OCI-LY1 (cell line): ENCODE measurements around the gene GPD2.

ENCODE experiments used
- EZH2 ChIP-seq: fragments of 200-600 bp; sonication (generic), shearing (Covaris generic); IDR thresholded peaks from 2 replicates; pipeline ENCODE4 v1.8.0; 2017; ENCODE audit warnings: borderline replicate concordance, mixed run types, mild to moderate bottlenecking, antibody characterized with exemption, low read length, moderate library complexity, mixed read lengths
- TF ChIP-seq, protein P1 (sequence below): fragments of 200-600 bp; sonication (generic), shearing (Covaris generic); IDR thresholded peaks from 2 replicates; pipeline ENCODE4 v1.5.1; 2017; ENCODE audit warnings: mild to moderate bottlenecking, antibody characterized with exemption, low read length, moderate library complexity, mixed read lengths

- TF ChIP-seq, protein P1, sequence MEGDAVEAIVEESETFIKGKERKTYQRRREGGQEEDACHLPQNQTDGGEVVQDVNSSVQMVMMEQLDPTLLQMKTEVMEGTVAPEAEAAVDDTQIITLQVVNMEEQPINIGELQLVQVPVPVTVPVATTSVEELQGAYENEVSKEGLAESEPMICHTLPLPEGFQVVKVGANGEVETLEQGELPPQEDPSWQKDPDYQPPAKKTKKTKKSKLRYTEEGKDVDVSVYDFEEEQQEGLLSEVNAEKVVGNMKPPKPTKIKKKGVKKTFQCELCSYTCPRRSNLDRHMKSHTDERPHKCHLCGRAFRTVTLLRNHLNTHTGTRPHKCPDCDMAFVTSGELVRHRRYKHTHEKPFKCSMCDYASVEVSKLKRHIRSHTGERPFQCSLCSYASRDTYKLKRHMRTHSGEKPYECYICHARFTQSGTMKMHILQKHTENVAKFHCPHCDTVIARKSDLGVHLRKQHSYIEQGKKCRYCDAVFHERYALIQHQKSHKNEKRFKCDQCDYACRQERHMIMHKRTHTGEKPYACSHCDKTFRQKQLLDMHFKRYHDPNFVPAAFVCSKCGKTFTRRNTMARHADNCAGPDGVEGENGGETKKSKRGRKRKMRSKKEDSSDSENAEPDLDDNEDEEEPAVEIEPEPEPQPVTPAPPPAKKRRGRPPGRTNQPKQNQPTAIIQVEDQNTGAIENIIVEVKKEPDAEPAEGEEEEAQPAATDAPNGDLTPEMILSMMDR, result no peak
- TF ChIP-seq EZH2, result no peak
Observed at GRCh38 chr2:156396126-156396525, 40.1 kb upstream of the GPD2 start.
